PC-9 (cell line): ENCODE results near the gene ZNFX1. TPM values are rescaled to one million over a fixed set of nuclear protein-coding genes. Genes with fewer than 3 reads are reported as not detected.

Experiments
- BruUV-seq: library from RNA; stranded (reverse); fragments of 400-500 nt; replicated peaks from 2 replicates; lab custom pipeline; 2021; lab: Mats Ljungman, UMichigan
- CTCF ChIA-PET: fragments of 300-600 bp; sonication (Branson Sonifier 250); formaldehyde crosslinking; loops from one replicate; lab custom pipeline; 2022; ENCODE audit warnings: antibody characterized with exemption; lab: Charles Lee
- POLR2A ChIA-PET: fragments of 300-600 bp; sonication (Branson Sonifier 250); formaldehyde crosslinking; loops from one replicate; lab custom pipeline; 2022; ENCODE audit warnings: antibody characterized with exemption; ENCODE audit not compliant: unreplicated experiment; lab: Charles Lee
- DNase-seq, 2 experiments: peaks; one replicate each; pipeline versions ENCODE4 v3.0.0 to v3.0.0-alpha.2; 2015 to 2022; ENCODE audit warnings: mixed read lengths in 1 of 2
- H2AFZ ChIP-seq: fragments of 200-600 bp; sonication (generic); 2 replicates; pipeline ENCODE4 v1.8.1; 2017; ENCODE audit warnings: antibody characterized with exemption
- H3F3A ChIP-seq: fragments of 200-600 bp; sonication (generic); 2 replicates; pipeline ENCODE4 v1.8.1; 2017; ENCODE audit warnings: antibody characterized with exemption, mild to moderate bottlenecking, low read depth; ENCODE audit not compliant: insufficient read depth
- H3K27ac ChIP-seq: fragments of 200-600 bp; sonication (generic); 2 replicates; pipeline ENCODE4 v1.6.1; 2016; ENCODE audit warnings: mixed run types
- H3K27me3 ChIP-seq: fragments of 200-600 bp; sonication (generic); 2 replicates; pipeline ENCODE4 v1.6.1; 2016; ENCODE audit warnings: low read depth, mixed run types; ENCODE audit not compliant: insufficient read depth
- H3K36me3 ChIP-seq: fragments of 200-600 bp; sonication (generic); 2 replicates; pipeline ENCODE4 v1.6.1; 2016; ENCODE audit warnings: low read depth, mixed run types
- H3K4me1 ChIP-seq: fragments of 200-600 bp; sonication (generic); replicated peaks from 2 replicates; pipeline ENCODE4 v1.6.1; 2016; ENCODE audit warnings: mixed run types; ENCODE audit not compliant: insufficient read depth
- H3K4me2 ChIP-seq: fragments of 200-600 bp; sonication (generic); 2 replicates; pipeline ENCODE4 v1.6.1; 2017; ENCODE audit warnings: mixed run types
- H3K4me3 ChIP-seq: fragments of 200-600 bp; sonication (generic); 2 replicates; pipeline ENCODE4 v1.6.1; 2016; ENCODE audit warnings: mixed run types
- H3K79me2 ChIP-seq: fragments of 200-600 bp; sonication (generic); 2 replicates; pipeline ENCODE4 v1.6.1; 2017; ENCODE audit warnings: low read depth, mixed run types
- H3K9me2 ChIP-seq: fragments of 200-600 bp; sonication (generic); 2 replicates; pipeline ENCODE4 v1.8.1; 2017; ENCODE audit warnings: mild to moderate bottlenecking; ENCODE audit not compliant: insufficient read depth
- H3K9me3 ChIP-seq: fragments of 200-600 bp; sonication (generic); 2 replicates; pipeline ENCODE4 v1.8.1; 2016; ENCODE audit warnings: low read depth; ENCODE audit not compliant: insufficient read depth
- H4K20me1 ChIP-seq: fragments of 200-600 bp; sonication (generic); 2 replicates; pipeline ENCODE4 v1.8.1; 2017; ENCODE audit not compliant: insufficient read depth
- EZH2 ChIP-seq: fragments of 200-600 bp; sonication (generic); IDR thresholded peaks from 2 replicates; pipeline ENCODE4 v1.8.0; 2017; ENCODE audit warnings: antibody characterized with exemption, low read depth
- intact Hi-C: fragments of 100-400 bp; cut with micrococcal nuclease; formaldehyde crosslinking; loops from one replicate; pipeline ENCODE4 v1.10.0; 2022; ENCODE audit not compliant: unreplicated experiment
- total RNA-seq: library from RNA; stranded (reverse); gene quantifications from 2 replicates; pipeline ENCODE4 v1.2.3, GENCODE V29; 2021
- TF ChIP-seq, protein P1 (sequence below): fragments of 200-600 bp; sonication (generic); conservative IDR thresholded peaks from 2 replicates; pipeline ENCODE4 v1.6.1; 2017; ENCODE audit warnings: mixed run types, antibody characterized with exemption, mild to moderate bottlenecking, moderate library complexity

The ZNFX1 gene
- total RNA-seq, 1 experiment from 2014 or later, result 29.7 TPM

- H3K4me1 ChIP-seq, result no peaks in the 10 kb centered on the region
- ChIA-PET CTCF (no interaction called here), POLR2A (interaction anchor here (0.6 to 0.8 kb wide), 2 partner anchors 33 to 43 kb away, joined by 3 to 5 read pairs; partner anchors contain the start of gene DDX27)
- H3K9me2 ChIP-seq, result no peaks in the 10 kb centered on the region
- no peaks in the 10 kb centered on the region for H3K9me3 ChIP-seq
- H4K20me1 ChIP-seq, result peaks cover 45% of the 10 kb centered on the region
- H3K36me3 ChIP-seq, result peaks cover 66% of the 10 kb centered on the region
- no peak overlapping the region for H2AFZ ChIP-seq
- H3K79me2 ChIP-seq, result peaks cover 22% of the 10 kb centered on the region
- intact Hi-C loops, result no loop called here
- TF ChIP-seq, protein P1, sequence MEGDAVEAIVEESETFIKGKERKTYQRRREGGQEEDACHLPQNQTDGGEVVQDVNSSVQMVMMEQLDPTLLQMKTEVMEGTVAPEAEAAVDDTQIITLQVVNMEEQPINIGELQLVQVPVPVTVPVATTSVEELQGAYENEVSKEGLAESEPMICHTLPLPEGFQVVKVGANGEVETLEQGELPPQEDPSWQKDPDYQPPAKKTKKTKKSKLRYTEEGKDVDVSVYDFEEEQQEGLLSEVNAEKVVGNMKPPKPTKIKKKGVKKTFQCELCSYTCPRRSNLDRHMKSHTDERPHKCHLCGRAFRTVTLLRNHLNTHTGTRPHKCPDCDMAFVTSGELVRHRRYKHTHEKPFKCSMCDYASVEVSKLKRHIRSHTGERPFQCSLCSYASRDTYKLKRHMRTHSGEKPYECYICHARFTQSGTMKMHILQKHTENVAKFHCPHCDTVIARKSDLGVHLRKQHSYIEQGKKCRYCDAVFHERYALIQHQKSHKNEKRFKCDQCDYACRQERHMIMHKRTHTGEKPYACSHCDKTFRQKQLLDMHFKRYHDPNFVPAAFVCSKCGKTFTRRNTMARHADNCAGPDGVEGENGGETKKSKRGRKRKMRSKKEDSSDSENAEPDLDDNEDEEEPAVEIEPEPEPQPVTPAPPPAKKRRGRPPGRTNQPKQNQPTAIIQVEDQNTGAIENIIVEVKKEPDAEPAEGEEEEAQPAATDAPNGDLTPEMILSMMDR, result no peak
- TF ChIP-seq EZH2, result no peak
- BruUV-seq, result no TSS peak
- no peaks in the 10 kb centered on the region for H3K27me3 ChIP-seq
- H3K4me2 ChIP-seq, result no peak overlapping the region
- DNase-seq, result no peak
- H3K27ac ChIP-seq, result no peak overlapping the region
- H3F3A ChIP-seq, result peaks cover 14% of the 10 kb centered on the region
- no peak overlapping the region for H3K4me3 ChIP-seq
Measured at GRCh38 chr20:49262444-49262843, 15.4 kb downstream of the ZNFX1 start.

- peaks cover 13% of the 10 kb centered on the region for H3K79me2 ChIP-seq
- no TSS peak for BruUV-seq
Measured at GRCh38 chr20:49261173-49261572, 16.7 kb downstream of the ZNFX1 start.

GRCh38 chr20:49260218-49260617 lies 17.6 kb downstream of the ZNFX1 start:
- H3K9me2 ChIP-seq, result no peaks in the 10 kb centered on the region
- H4K20me1 ChIP-seq, result peaks cover 27% of the 10 kb centered on the region
- no peaks in the 10 kb centered on the region for H3K27me3 ChIP-seq
- H3K9me3 ChIP-seq, result no peaks in the 10 kb centered on the region
- ChIA-PET POLR2A (no interaction called here), CTCF (interaction anchor here (0.6 kb wide), 1 partner anchor 13 kb away, joined by 4 read pairs; no protein-coding TSS in a partner anchor)
- DNase-seq, result no peak
- no peaks in the 10 kb centered on the region for H3K4me1 ChIP-seq
- intact Hi-C loops, result no loop called here
- no TSS peak for BruUV-seq
- H2AFZ ChIP-seq, result no peak overlapping the region
- peaks cover 14% of the 10 kb centered on the region for H3F3A ChIP-seq
- H3K79me2 ChIP-seq, result peaks cover 5% of the 10 kb centered on the region; the same call in 1 of the 2 replicates
- TF ChIP-seq, protein P1, result no peak
- TF ChIP-seq EZH2, result no peak
- H3K36me3 ChIP-seq, result peaks cover 73% of the 10 kb centered on the region
- no peak overlapping the region for H3K4me2 ChIP-seq
- H3K4me3 ChIP-seq, result no peak overlapping the region
- H3K27ac ChIP-seq, result no peak overlapping the region

More at GRCh38 chr20:49261173-49261572, 16.7 kb downstream of the ZNFX1 start:
- Histone ChIP-seq H3K9me3 (no peaks in the 10 kb centered on the region), H3K4me3 (no peak overlapping the region), H3K27me3 (no peaks in the 10 kb centered on the region), H3K4me2 (no peak overlapping the region), H2AFZ (no peak overlapping the region), H3K4me1 (no peaks in the 10 kb centered on the region), H4K20me1 (peaks cover 35% of the 10 kb centered on the region), H3F3A (peaks cover 14% of the 10 kb centered on the region), H3K9me2 (no peaks in the 10 kb centered on the region), H3K36me3 (peaks cover 72% of the 10 kb centered on the region), H3K27ac (no peak overlapping the region)
- no peak for TF ChIP-seq EZH2
- TF ChIP-seq, protein P1, result no peak
- ChIA-PET CTCF (interaction anchor here (0.6 kb wide), 1 partner anchor 14 kb away, joined by 4 read pairs; no protein-coding TSS in a partner anchor), POLR2A (no interaction called here)
- no peak for DNase-seq
- intact Hi-C loops, result no loop called here
